Measurements from ENCODE around the gene ALDH1A1.
A peak's percentile ranks its signal among the peaks of the same experiment; 100 is the strongest.

ALDH1A1 gene

DNA sequence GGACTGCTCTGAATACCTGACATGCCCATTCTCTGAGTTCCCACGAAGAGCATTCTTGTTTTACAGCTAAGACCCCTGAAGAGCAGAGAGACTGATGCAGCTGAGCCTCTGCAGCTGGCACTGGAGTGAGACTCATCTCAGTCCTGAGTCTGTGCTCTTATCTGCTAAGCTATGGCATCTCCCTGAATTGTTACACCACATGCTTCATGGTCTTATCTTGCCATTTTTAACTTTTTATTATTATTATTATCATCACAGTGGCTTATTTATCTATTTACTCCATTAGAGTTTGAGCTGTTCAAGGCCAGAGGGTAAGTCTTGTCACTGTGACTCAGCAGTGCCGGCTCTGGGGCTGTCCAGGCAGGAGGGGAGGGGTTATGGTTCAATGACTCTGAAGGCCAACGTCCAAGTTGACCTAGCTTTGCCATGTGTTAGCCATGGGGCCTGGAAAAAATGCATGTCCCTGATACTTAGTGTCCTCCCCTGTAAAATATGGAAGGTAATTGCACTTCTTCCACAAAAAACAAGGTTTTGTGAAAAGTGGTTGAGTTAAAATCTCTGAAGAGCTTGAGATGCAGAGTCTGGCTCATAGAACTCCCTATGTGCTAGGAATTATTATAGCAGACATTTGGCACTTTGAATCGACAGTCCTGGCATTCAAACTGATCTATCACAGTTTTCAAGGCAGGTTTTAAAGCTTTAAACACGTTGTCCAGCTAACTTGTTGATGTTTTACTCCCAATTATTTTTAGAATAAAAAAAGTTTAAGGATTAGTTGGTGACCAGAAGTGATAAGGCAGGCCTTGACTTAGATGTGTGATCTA lies 94.6 kb downstream of the ALDH1A1 start:
- Histone ChIP-seq H3K9me3 (ENCODE audit: severe bottlenecking) (no peaks in the 10 kb centered on the region), H3K27ac (ENCODE audit: poor library complexity, severe bottlenecking) (no peak overlapping the region), H3K36me3 (ENCODE audit: low read depth) (no peaks in the 10 kb centered on the region), H3K27me3 (ENCODE audit: insufficient read depth, poor library complexity, severe bottlenecking) (no peaks in the 10 kb centered on the region), H3K4me3 (ENCODE audit: severe bottlenecking) (no peak overlapping the region), H3K4me1 (ENCODE audit: insufficient read depth, poor library complexity, severe bottlenecking) (no peaks in the 10 kb centered on the region)
- ATAC-seq (ENCODE audit: low read depth) (no peak), DNase-seq (ENCODE audit: low spot score) (no peak)
- TF ChIP-seq, protein P1, sequence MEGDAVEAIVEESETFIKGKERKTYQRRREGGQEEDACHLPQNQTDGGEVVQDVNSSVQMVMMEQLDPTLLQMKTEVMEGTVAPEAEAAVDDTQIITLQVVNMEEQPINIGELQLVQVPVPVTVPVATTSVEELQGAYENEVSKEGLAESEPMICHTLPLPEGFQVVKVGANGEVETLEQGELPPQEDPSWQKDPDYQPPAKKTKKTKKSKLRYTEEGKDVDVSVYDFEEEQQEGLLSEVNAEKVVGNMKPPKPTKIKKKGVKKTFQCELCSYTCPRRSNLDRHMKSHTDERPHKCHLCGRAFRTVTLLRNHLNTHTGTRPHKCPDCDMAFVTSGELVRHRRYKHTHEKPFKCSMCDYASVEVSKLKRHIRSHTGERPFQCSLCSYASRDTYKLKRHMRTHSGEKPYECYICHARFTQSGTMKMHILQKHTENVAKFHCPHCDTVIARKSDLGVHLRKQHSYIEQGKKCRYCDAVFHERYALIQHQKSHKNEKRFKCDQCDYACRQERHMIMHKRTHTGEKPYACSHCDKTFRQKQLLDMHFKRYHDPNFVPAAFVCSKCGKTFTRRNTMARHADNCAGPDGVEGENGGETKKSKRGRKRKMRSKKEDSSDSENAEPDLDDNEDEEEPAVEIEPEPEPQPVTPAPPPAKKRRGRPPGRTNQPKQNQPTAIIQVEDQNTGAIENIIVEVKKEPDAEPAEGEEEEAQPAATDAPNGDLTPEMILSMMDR (IDR thresholded peaks at IDR 0.05; ENCODE audit: poor library complexity, severe bottlenecking): no peak

- Histone ChIP-seq H3K9me3 (ENCODE audit: severe bottlenecking) (no peaks in the 10 kb centered on the region), H3K4me3 (ENCODE audit: severe bottlenecking) (no peak overlapping the region), H3K27me3 (ENCODE audit: insufficient read depth, poor library complexity, severe bottlenecking) (no peaks in the 10 kb centered on the region), H3K27ac (ENCODE audit: poor library complexity, severe bottlenecking) (no peak overlapping the region), H3K4me1 (ENCODE audit: insufficient read depth, poor library complexity, severe bottlenecking) (no peaks in the 10 kb centered on the region), H3K36me3 (ENCODE audit: low read depth) (no peaks in the 10 kb centered on the region)
- TF ChIP-seq, protein P1 (IDR thresholded peaks at IDR 0.05; ENCODE audit: poor library complexity, severe bottlenecking): no peak
- DNase-seq (ENCODE audit: low spot score): no peak
- ATAC-seq (ENCODE audit: low read depth): no peak
Measured at GRCh38 chr9:72857624-72857996, 95.2 kb downstream of the ALDH1A1 start.

DNA sequence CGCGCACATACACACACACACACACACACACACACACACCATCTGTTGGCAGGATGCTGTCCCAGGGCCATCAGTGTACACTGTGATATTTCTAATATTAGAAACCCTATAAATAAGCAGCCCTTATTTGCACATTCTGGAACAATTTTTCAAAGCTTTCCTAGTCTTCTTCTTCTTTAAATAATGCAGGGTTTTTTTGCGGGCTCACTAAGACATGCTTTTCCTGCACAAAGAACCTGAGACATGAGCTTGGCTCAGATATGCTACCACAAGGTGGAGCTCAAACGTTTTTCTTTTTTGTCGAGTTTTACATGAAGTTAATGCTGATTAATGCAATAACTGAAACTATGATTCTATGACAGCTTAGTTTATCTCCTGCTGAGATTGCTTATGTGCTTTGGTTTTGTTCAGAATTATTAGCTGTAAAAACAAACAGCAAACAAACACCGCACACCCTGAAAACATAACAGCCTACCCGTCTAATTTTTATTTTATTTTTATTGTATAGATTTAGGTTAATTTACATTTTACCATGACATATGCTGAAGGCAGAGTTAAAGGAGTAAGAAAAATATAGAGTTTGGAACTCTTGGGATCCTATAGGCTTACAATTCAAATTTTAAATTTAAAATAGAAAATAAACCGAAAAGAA lies 95.8 kb downstream of the ALDH1A1 start:
- TF ChIP-seq, protein P1 (IDR thresholded peaks at IDR 0.05; ENCODE audit: poor library complexity, severe bottlenecking): peak; percentile 82
- no peak overlapping the region for H3K27ac ChIP-seq (ENCODE audit: poor library complexity, severe bottlenecking)
- H3K4me1 ChIP-seq (ENCODE audit: insufficient read depth, poor library complexity, severe bottlenecking): no peaks in the 10 kb centered on the region
- H3K9me3 ChIP-seq (ENCODE audit: severe bottlenecking): no peaks in the 10 kb centered on the region
- no peak overlapping the region for H3K4me3 ChIP-seq (ENCODE audit: severe bottlenecking)
- H3K27me3 ChIP-seq (ENCODE audit: insufficient read depth, poor library complexity, severe bottlenecking): no peaks in the 10 kb centered on the region
- H3K36me3 ChIP-seq (ENCODE audit: low read depth): no peaks in the 10 kb centered on the region
- ATAC-seq (ENCODE audit: low read depth): peak; percentile 48; the same call in 1 of the 3 replicates
- no peak for DNase-seq (ENCODE audit: low spot score)

DNA sequence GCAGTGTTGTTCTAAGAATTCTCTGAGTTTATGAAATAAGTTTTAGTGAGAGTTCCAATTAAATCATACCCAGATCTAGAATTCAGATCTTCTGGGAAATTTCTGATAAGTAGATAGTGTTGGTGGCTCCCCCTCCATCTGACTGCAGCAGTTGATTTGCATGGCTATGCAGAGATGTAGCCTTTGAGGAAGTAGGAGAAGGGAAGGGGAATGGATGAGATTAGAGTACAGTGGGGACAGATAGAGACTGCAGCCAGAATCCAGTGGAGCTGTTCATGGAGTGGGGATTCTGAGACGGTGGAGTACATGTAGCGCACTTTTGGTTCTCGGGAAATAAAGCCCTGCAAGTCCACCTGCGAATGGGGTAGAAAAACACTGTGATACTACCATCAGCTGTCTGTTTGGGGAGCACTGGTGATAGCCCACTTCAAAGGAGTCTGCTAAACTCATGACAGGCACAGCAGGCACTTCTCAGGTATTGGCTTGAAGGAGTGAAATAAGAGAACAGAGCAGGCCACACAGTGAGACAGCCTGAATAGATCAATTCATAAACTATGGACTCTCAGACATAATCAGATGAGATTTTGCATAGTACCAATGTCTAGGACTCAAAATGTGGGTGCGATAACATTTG lies 96.8 kb downstream of the ALDH1A1 start:
- TF ChIP-seq, protein P1 (IDR thresholded peaks at IDR 0.05; ENCODE audit: poor library complexity, severe bottlenecking): no peak
- no peak overlapping the region for H3K4me3 ChIP-seq (ENCODE audit: severe bottlenecking)
- no peaks in the 10 kb centered on the region for H3K36me3 ChIP-seq (ENCODE audit: low read depth)
- H3K9me3 ChIP-seq (ENCODE audit: severe bottlenecking): no peaks in the 10 kb centered on the region
- H3K27me3 ChIP-seq (ENCODE audit: insufficient read depth, poor library complexity, severe bottlenecking): no peaks in the 10 kb centered on the region
- H3K27ac ChIP-seq (ENCODE audit: poor library complexity, severe bottlenecking): no peak overlapping the region
- H3K4me1 ChIP-seq (ENCODE audit: insufficient read depth, poor library complexity, severe bottlenecking): no peaks in the 10 kb centered on the region
- ATAC-seq (ENCODE audit: low read depth): no peak
- no peak for DNase-seq (ENCODE audit: low spot score)

All from RWPE2 (cell line).